Neuronal stem cell (in vitro differentiated cells): ENCODE measurements around the gene SHKBP1.

ENCODE experiments used
- DNase-seq: peaks from one replicate; pipeline ENCODE4 v3.0.0-alpha.2; 2013; ENCODE audit warnings: low spot score
- H2AFZ ChIP-seq: one replicate; pipeline ENCODE4 v1.6.1; 2013; ENCODE audit warnings: mild to moderate bottlenecking, low read length, inconsistent platforms
- H2AK5ac ChIP-seq: 2 replicates; pipeline ENCODE4 v1.6.1; 2013; ENCODE audit warnings: low read depth, mild to moderate bottlenecking, inconsistent platforms, low read length, moderate library complexity, mixed read lengths
- H2BK120ac ChIP-seq: 2 replicates; pipeline ENCODE4 v1.6.1; 2013; ENCODE audit warnings: low read depth, mild to moderate bottlenecking, inconsistent platforms, low read length, moderate library complexity, mixed read lengths
- H2BK12ac ChIP-seq: one replicate; pipeline ENCODE4 v1.6.1; 2013; ENCODE audit warnings: low read length, inconsistent platforms
- H2BK15ac ChIP-seq: 2 replicates; pipeline ENCODE4 v1.6.1; 2013; ENCODE audit warnings: mild to moderate bottlenecking, low read length, inconsistent platforms, mixed read lengths
- H2BK5ac ChIP-seq: one replicate; pipeline ENCODE4 v1.6.1; 2013; ENCODE audit warnings: inconsistent platforms, mild to moderate bottlenecking, low read length, moderate library complexity
- H3K14ac ChIP-seq: one replicate; pipeline ENCODE4 v1.6.1; 2013; ENCODE audit warnings: low read length, inconsistent platforms
- H3K18ac ChIP-seq: 2 replicates; pipeline ENCODE4 v1.6.1; 2013; ENCODE audit warnings: low read length, inconsistent platforms
- H3K23ac ChIP-seq: 2 replicates; pipeline ENCODE4 v1.6.1; 2013; ENCODE audit warnings: low read depth, mild to moderate bottlenecking, mixed read lengths, low read length, inconsistent platforms; ENCODE audit not compliant: poor library complexity
- H3K27ac ChIP-seq: replicated peaks from 3 replicates; pipeline ENCODE4 v1.5.1; 2013; ENCODE audit warnings: low read length, inconsistent platforms
- H3K27me3 ChIP-seq, 3 experiments: 2 replicates each; pipeline ENCODE4 v1.6.1; 2013; ENCODE audit warnings: low read length in 3 of 3, mild to moderate bottlenecking in 2 of 3, inconsistent platforms in 1 of 3, low read depth in 1 of 3, mixed read lengths in 1 of 3, moderate library complexity in 1 of 3; ENCODE audit not compliant: control insufficient read depth in 3 of 3, insufficient read depth in 3 of 3
- H3K36me3 ChIP-seq, 2 donors: replicated peaks in 1 of 2; 2 replicates each; pipeline ENCODE4 v1.6.1; 2013; ENCODE audit warnings: low read length in 2 of 2; ENCODE audit not compliant: control insufficient read depth in 2 of 2, insufficient read depth in 2 of 2
- H3K4ac ChIP-seq: 2 replicates; pipeline ENCODE4 v1.6.1; 2013; ENCODE audit warnings: inconsistent platforms, mild to moderate bottlenecking, low read length, moderate library complexity
- H3K4me1 ChIP-seq, 2 donors: 1 replicate in 1 of 2; 2 replicates in 1 of 2; pipeline ENCODE4 v1.6.1; 2013; ENCODE audit warnings: low read length in 2 of 2, low read depth in 1 of 2; ENCODE audit not compliant: control insufficient read depth in 2 of 2, insufficient read depth in 1 of 2
- H3K4me2 ChIP-seq: one replicate; pipeline ENCODE4 v1.6.1; 2013; ENCODE audit warnings: mild to moderate bottlenecking, low read length, inconsistent platforms; ENCODE audit not compliant: insufficient read depth, poor library complexity, severe bottlenecking
- H3K4me3 ChIP-seq, 2 donors: 2 replicates each; pipeline ENCODE4 v1.5.1; 2013; ENCODE audit warnings: low read length in 2 of 2, mild to moderate bottlenecking in 2 of 2, inconsistent platforms in 1 of 2, moderate library complexity in 1 of 2
- H3K79me1 ChIP-seq: one replicate; pipeline ENCODE4 v1.6.1; 2013; ENCODE audit warnings: low read depth, mild to moderate bottlenecking, inconsistent platforms, low read length, moderate library complexity
- H3K9ac ChIP-seq: one replicate; pipeline ENCODE4 v1.6.1; 2013; ENCODE audit warnings: mild to moderate bottlenecking, low read depth, low read length, inconsistent platforms; ENCODE audit not compliant: poor library complexity
- H3K9me3 ChIP-seq, 2 donors: replicated peaks in 1 of 2; 2 replicates each; pipeline versions ENCODE3 to v1.6.1; 2013; ENCODE audit warnings: low read length in 2 of 2, mild to moderate bottlenecking in 2 of 2, inconsistent platforms in 1 of 2, low read depth in 1 of 2, mixed read lengths in 1 of 2, moderate library complexity in 1 of 2; ENCODE audit not compliant: control insufficient read depth in 2 of 2, insufficient read depth in 1 of 2
- H4K8ac ChIP-seq: one replicate; pipeline ENCODE4 v1.6.1; 2013; ENCODE audit warnings: low read depth, mild to moderate bottlenecking, inconsistent platforms, low read length, moderate library complexity
- H4K91ac ChIP-seq: one replicate; pipeline ENCODE4 v1.6.1; 2013; ENCODE audit warnings: low read length, low read depth, mild to moderate bottlenecking, inconsistent platforms; ENCODE audit not compliant: poor library complexity
- WGBS, 2 donors: extraction: QIAGEN DNeasy Blood & Tissue Kit; methylation state at CpG; one replicate each; pipeline ENCODE4 v1.1.7; 2013; ENCODE audit warnings: missing lambda C conversion rate in 2 of 2, mixed read lengths in 1 of 2; ENCODE audit not compliant: insufficient read length in 2 of 2, insufficient replicate concordance in 1 of 2; ENCODE audit errors: extremely low coverage in 2 of 2; 5-methylcytosine and 5-hydroxymethylcytosine counted together

SHKBP1 gene

GRCh38 chr19:40585241-40585981 is 8.7 kb downstream of the SHKBP1 start:
- WGBS, 2 donors: no CpG with 5 or more reads among the region's 11 CpGs
- Histone ChIP-seq H2BK12ac (no peak overlapping the region), H2AFZ (no peak overlapping the region), H4K8ac (no peak overlapping the region), H3K4me3 (no peak overlapping the region), H3K79me1 (no peaks in the 10 kb centered on the region), H3K4ac (no peak overlapping the region), H3K23ac (no peak overlapping the region), H2BK5ac (no peak overlapping the region), H2AK5ac (no peak overlapping the region), H3K9ac (no peak overlapping the region), H3K27me3 (no peaks in the 10 kb centered on the region), H3K4me1 (peaks cover 7 to 10% of the 10 kb centered on the region in 2 donors), H3K18ac (no peak overlapping the region), H4K91ac (no peak overlapping the region), H3K27ac (no peak overlapping the region), H3K4me2 (no peak overlapping the region), H2BK15ac (no peak overlapping the region), H3K14ac (no peak overlapping the region), H2BK120ac (no peak overlapping the region), H3K9me3 (no peaks in the 10 kb centered on the region), H3K36me3 (peaks cover 10 to 63% of the 10 kb centered on the region in 2 donors)
- DNase-seq: no peak

- no peak overlapping the region for H3K4me2 ChIP-seq
- H3K79me1 ChIP-seq: no peaks in the 10 kb centered on the region
- no peak overlapping the region for H3K27ac ChIP-seq
- H2BK5ac ChIP-seq: no peak overlapping the region
- H3K27me3 ChIP-seq: no peaks in the 10 kb centered on the region
- H2BK12ac ChIP-seq: no peak overlapping the region
- H4K91ac ChIP-seq: no peak overlapping the region
- no peak overlapping the region for H2AFZ ChIP-seq
- H4K8ac ChIP-seq: no peak overlapping the region
- no peak for DNase-seq
- H2BK15ac ChIP-seq: no peak overlapping the region
- H3K9me3 ChIP-seq: no peaks in the 10 kb centered on the region
- H3K36me3 ChIP-seq: peaks cover 10 to 57% of the 10 kb centered on the region in 2 donors
- peaks cover 12 to 14% of the 10 kb centered on the region in 2 donors for H3K4me1 ChIP-seq
- no peak overlapping the region for H3K4ac ChIP-seq
- H3K4me3 ChIP-seq: no peak overlapping the region
- no peak overlapping the region for H2AK5ac ChIP-seq
- H3K14ac ChIP-seq: no peak overlapping the region
- WGBS, 2 donors: no CpG with 5 or more reads among the region's 2 CpGs
- H2BK120ac ChIP-seq: no peak overlapping the region
- no peak overlapping the region for H3K18ac ChIP-seq
- H3K9ac ChIP-seq: no peak overlapping the region
- no peak overlapping the region for H3K23ac ChIP-seq
These were observed 9.3 kb downstream of the SHKBP1 start for GRCh38 chr19:40585982-40586422.

GRCh38 chr19:40586611-40587010 is 9.9 kb downstream of the SHKBP1 start:
- no peak overlapping the region for H2AFZ ChIP-seq
- H3K23ac ChIP-seq: no peak overlapping the region
- no peak overlapping the region for H2BK120ac ChIP-seq
- H4K91ac ChIP-seq: no peak overlapping the region
- H3K36me3 ChIP-seq: peaks cover 10 to 51% of the 10 kb centered on the region in 2 donors
- H3K14ac ChIP-seq: peak overlapping the region; percentile 94
- no peak overlapping the region for H2BK12ac ChIP-seq
- H3K9me3 ChIP-seq: no peaks in the 10 kb centered on the region
- H4K8ac ChIP-seq: no peak overlapping the region
- H3K27me3 ChIP-seq: no peaks in the 10 kb centered on the region
- peak overlapping the region; percentile 17 for H3K18ac ChIP-seq
- no peak for DNase-seq
- no peaks in the 10 kb centered on the region for H3K79me1 ChIP-seq
- H2BK5ac ChIP-seq: no peak overlapping the region
- H3K4me2 ChIP-seq: no peak overlapping the region
- no peak overlapping the region for H3K4ac ChIP-seq
- no peak overlapping the region for H3K27ac ChIP-seq
- no peak overlapping the region for H2BK15ac ChIP-seq
- no CpG with 5 or more reads among the region's 14 CpGs for WGBS, 2 donors
- H3K9ac ChIP-seq: peak overlapping the region; percentile 21
- no peak overlapping the region for H3K4me3 ChIP-seq
- no peak overlapping the region for H2AK5ac ChIP-seq
- peaks cover 12 to 14% of the 10 kb centered on the region in 2 donors for H3K4me1 ChIP-seq

GRCh38 chr19:40588110-40588854 is 11.6 kb downstream of the SHKBP1 start:
- H3K4me2 ChIP-seq: no peak overlapping the region
- H2BK12ac ChIP-seq: no peak overlapping the region
- peak overlapping the region; percentile 63 for H3K14ac ChIP-seq
- H3K23ac ChIP-seq: peak overlapping the region; percentile 87
- H3K4me3 ChIP-seq: peak overlapping the region in 1 of 2 donors; percentile 9
- H3K27me3 ChIP-seq: no peaks in the 10 kb centered on the region
- no peaks in the 10 kb centered on the region for H3K9me3 ChIP-seq
- H4K91ac ChIP-seq: no peak overlapping the region
- no peak for DNase-seq
- H3K4me1 ChIP-seq: peaks cover 12 to 14% of the 10 kb centered on the region in 2 donors
- H3K79me1 ChIP-seq: no peaks in the 10 kb centered on the region
- H2AK5ac ChIP-seq: no peak overlapping the region
- H2AFZ ChIP-seq: no peak overlapping the region
- no peak overlapping the region for H2BK5ac ChIP-seq
- peak overlapping the region; percentile 46 for H3K18ac ChIP-seq
- H2BK15ac ChIP-seq: no peak overlapping the region
- H3K4ac ChIP-seq: no peak overlapping the region
- no peak overlapping the region for H3K9ac ChIP-seq
- H4K8ac ChIP-seq: no peak overlapping the region
- no peak overlapping the region for H3K27ac ChIP-seq
- no CpG with 5 or more reads among the region's 19 CpGs for WGBS, 2 donors
- H2BK120ac ChIP-seq: no peak overlapping the region
- H3K36me3 ChIP-seq: peaks cover 6 to 39% of the 10 kb centered on the region in 2 donors
